Mesendoderm (in vitro differentiated cells): ENCODE measurements around the gene BPIFB1.
A peak's percentile ranks its signal among the peaks of the same experiment; 100 is the strongest.

Source experiments
- DNase-seq: peaks from one replicate; pipeline ENCODE4 v3.0.0; 2013
- H2AK5ac ChIP-seq: 2 replicates; pipeline ENCODE4 v1.6.1; 2013; ENCODE audit warnings: low read length, inconsistent platforms
- H2BK120ac ChIP-seq: 2 replicates; pipeline ENCODE4 v1.6.1; 2013; ENCODE audit warnings: low read depth, mild to moderate bottlenecking, low read length, moderate library complexity, mixed read lengths
- H2BK15ac ChIP-seq: replicated peaks from 2 replicates; pipeline ENCODE4 v1.6.1; 2013; ENCODE audit warnings: low read depth, mild to moderate bottlenecking, moderate library complexity
- H2BK5ac ChIP-seq: 2 replicates; pipeline ENCODE4 v1.6.1; 2013; ENCODE audit warnings: low read length, inconsistent platforms
- H3K18ac ChIP-seq: 2 replicates; pipeline ENCODE4 v1.6.1; 2013; ENCODE audit warnings: mild to moderate bottlenecking, low read length, mixed read lengths
- H3K23ac ChIP-seq: one replicate; pipeline ENCODE4 v1.6.1; 2013; ENCODE audit warnings: low read length
- H3K27ac ChIP-seq: 2 replicates; pipeline ENCODE4 v1.5.1; 2013; ENCODE audit warnings: low read depth, mild to moderate bottlenecking, inconsistent platforms, low read length, moderate library complexity
- H3K27me3 ChIP-seq: 2 replicates; pipeline ENCODE4 v1.6.1; 2013; ENCODE audit warnings: low read length, control low read depth, mild to moderate bottlenecking, inconsistent platforms; ENCODE audit not compliant: insufficient read depth, poor library complexity
- H3K36me3 ChIP-seq: 2 replicates; pipeline ENCODE4 v1.6.1; 2013; ENCODE audit warnings: low read length, inconsistent platforms; ENCODE audit not compliant: control insufficient read depth, insufficient read depth
- H3K4ac ChIP-seq: one replicate; pipeline ENCODE4 v1.6.1; 2013; ENCODE audit warnings: low read depth, mild to moderate bottlenecking, low read length, moderate library complexity
- H3K4me1 ChIP-seq: 2 replicates; pipeline ENCODE4 v1.6.1; 2013; ENCODE audit warnings: low read depth, low read length, inconsistent platforms; ENCODE audit not compliant: control insufficient read depth
- H3K4me2 ChIP-seq: 2 replicates; pipeline ENCODE4 v1.6.1; 2013; ENCODE audit warnings: low read length
- H3K4me3 ChIP-seq: 2 replicates; pipeline ENCODE4 v1.5.1; 2013; ENCODE audit warnings: mild to moderate bottlenecking, low read length
- H3K56ac ChIP-seq: one replicate; pipeline ENCODE4 v1.6.1; 2013; ENCODE audit warnings: low read length
- H3K79me1 ChIP-seq: 2 replicates; pipeline ENCODE4 v1.6.1; 2013; ENCODE audit warnings: low read length, inconsistent platforms
- H3K79me2 ChIP-seq: 2 replicates; pipeline ENCODE4 v1.6.1; 2013; ENCODE audit warnings: mild to moderate bottlenecking, low read length; ENCODE audit not compliant: control insufficient read depth, insufficient read depth
- H3K9ac ChIP-seq: 2 replicates; pipeline ENCODE4 v1.6.1; 2013; ENCODE audit warnings: low read length, inconsistent platforms
- H4K5ac ChIP-seq: one replicate; pipeline ENCODE4 v1.6.1; 2013; ENCODE audit warnings: low read length
- H4K8ac ChIP-seq: one replicate; pipeline ENCODE4 v1.6.1; 2013; ENCODE audit warnings: low read depth, mild to moderate bottlenecking, control low read depth, low read length, moderate library complexity
- WGBS: extraction: QIAGEN DNeasy Blood & Tissue Kit; methylation state at CpG from one replicate; pipeline ENCODE4 v1.1.7; 2013; ENCODE audit warnings: low lambda C conversion rate, missing lambda C conversion rate; ENCODE audit not compliant: insufficient coverage; ENCODE audit errors: extremely low coverage; 5-methylcytosine and 5-hydroxymethylcytosine counted together

BPIFB1 gene

DNA sequence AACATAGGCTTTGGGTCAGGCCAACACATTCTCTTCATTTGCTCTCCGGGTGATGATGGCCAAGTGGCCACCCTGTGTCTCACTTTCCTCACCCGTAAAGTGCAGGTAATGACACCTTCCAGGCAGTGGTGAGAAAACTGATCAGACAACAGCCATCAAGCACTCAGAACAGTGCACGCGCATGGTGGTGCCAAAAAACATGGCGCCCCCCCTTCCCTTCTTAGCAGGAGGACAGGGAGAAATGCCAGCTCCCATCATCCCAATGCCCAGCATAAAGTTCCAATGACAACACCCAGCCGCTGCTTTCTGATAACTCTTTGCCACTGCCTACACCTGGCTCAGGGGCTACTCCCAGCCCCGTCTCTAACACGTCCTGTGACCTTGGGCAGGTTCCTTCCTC is 8.4 kb downstream of the BPIFB1 start:
- DNase-seq, result no peak
- Histone ChIP-seq H2AK5ac (no peak overlapping the region), H3K79me1 (no peaks in the 10 kb centered on the region), H3K9ac (no peak overlapping the region), H2BK15ac (no peak overlapping the region), H3K4me3 (no peak overlapping the region), H2BK120ac (no peak overlapping the region), H3K4me1 (no peaks in the 10 kb centered on the region), H3K27ac (no peak overlapping the region), H3K79me2 (no peaks in the 10 kb centered on the region), H3K36me3 (no peaks in the 10 kb centered on the region), H3K4ac (no peak overlapping the region), H4K5ac (no peak overlapping the region), H4K8ac (no peak overlapping the region), H3K56ac (no peak overlapping the region), H3K27me3 (no peaks in the 10 kb centered on the region), H3K4me2 (no peak overlapping the region), H3K18ac (no peak overlapping the region), H2BK5ac (no peak overlapping the region), H3K23ac (no peak overlapping the region)
- no CpG with 5 or more reads among the region's 8 CpGs for WGBS

GRCh38 chr20:33291830-33292355 is 8.9 kb downstream of the BPIFB1 start:
- no peak overlapping the region for H3K18ac ChIP-seq
- no peak overlapping the region for H3K27ac ChIP-seq
- H2BK15ac ChIP-seq, result no peak overlapping the region
- H2AK5ac ChIP-seq, result no peak overlapping the region
- H3K56ac ChIP-seq, result no peak overlapping the region
- no peak overlapping the region for H3K4me3 ChIP-seq
- H3K79me1 ChIP-seq, result no peaks in the 10 kb centered on the region
- no peak overlapping the region for H3K4ac ChIP-seq
- no peak overlapping the region for H3K4me2 ChIP-seq
- H3K23ac ChIP-seq, result no peak overlapping the region
- H2BK5ac ChIP-seq, result no peak overlapping the region
- no peaks in the 10 kb centered on the region for H3K27me3 ChIP-seq
- H2BK120ac ChIP-seq, result no peak overlapping the region
- H3K79me2 ChIP-seq, result no peaks in the 10 kb centered on the region
- peak; percentile 78 for DNase-seq
- H4K5ac ChIP-seq, result no peak overlapping the region
- H4K8ac ChIP-seq, result no peak overlapping the region
- no peaks in the 10 kb centered on the region for H3K36me3 ChIP-seq
- H3K9ac ChIP-seq, result no peak overlapping the region
- WGBS, result no CpG with 5 or more reads among the region's 7 CpGs
- no peaks in the 10 kb centered on the region for H3K4me1 ChIP-seq

- H3K4me2 ChIP-seq, result no peak overlapping the region
- H3K27me3 ChIP-seq, result no peaks in the 10 kb centered on the region
- no peak overlapping the region for H3K56ac ChIP-seq
- no peak overlapping the region for H2BK15ac ChIP-seq
- no peak for DNase-seq
- H3K27ac ChIP-seq, result no peak overlapping the region
- no peaks in the 10 kb centered on the region for H3K79me2 ChIP-seq
- no peak overlapping the region for H3K18ac ChIP-seq
- no peaks in the 10 kb centered on the region for H3K79me1 ChIP-seq
- WGBS, result no CpG with 5 or more reads among the region's 3 CpGs
- H2BK5ac ChIP-seq, result no peak overlapping the region
- H3K9ac ChIP-seq, result no peak overlapping the region
- no peaks in the 10 kb centered on the region for H3K36me3 ChIP-seq
- H2AK5ac ChIP-seq, result no peak overlapping the region
- no peak overlapping the region for H4K8ac ChIP-seq
- no peak overlapping the region for H2BK120ac ChIP-seq
- H3K4me3 ChIP-seq, result no peak overlapping the region
- no peak overlapping the region for H3K23ac ChIP-seq
- no peaks in the 10 kb centered on the region for H3K4me1 ChIP-seq
- no peak overlapping the region for H4K5ac ChIP-seq
- no peak overlapping the region for H3K4ac ChIP-seq
These were observed 13.2 kb downstream of the BPIFB1 start for GRCh38 chr20:33296206-33296605.

- WGBS, result no CpG with 5 or more reads among the region's 11 CpGs
- H2BK120ac ChIP-seq, result no peak overlapping the region
- H2BK5ac ChIP-seq, result no peak overlapping the region
- H3K56ac ChIP-seq, result no peak overlapping the region
- H3K27me3 ChIP-seq, result no peaks in the 10 kb centered on the region
- H3K79me2 ChIP-seq, result no peaks in the 10 kb centered on the region
- H3K9ac ChIP-seq, result no peak overlapping the region
- H3K36me3 ChIP-seq, result no peaks in the 10 kb centered on the region
- H3K4me2 ChIP-seq, result no peak overlapping the region
- no peak overlapping the region for H3K4ac ChIP-seq
- no peak overlapping the region for H3K27ac ChIP-seq
- H3K79me1 ChIP-seq, result no peaks in the 10 kb centered on the region
- H3K23ac ChIP-seq, result no peak overlapping the region
- no peak overlapping the region for H2AK5ac ChIP-seq
- H3K4me3 ChIP-seq, result no peak overlapping the region
- peak; percentile 25 for DNase-seq
- no peaks in the 10 kb centered on the region for H3K4me1 ChIP-seq
- no peak overlapping the region for H2BK15ac ChIP-seq
- H3K18ac ChIP-seq, result no peak overlapping the region
- H4K8ac ChIP-seq, result no peak overlapping the region
- H4K5ac ChIP-seq, result no peak overlapping the region
These were observed 15.4 kb downstream of the BPIFB1 start for GRCh38 chr20:33298391-33298790.

DNA sequence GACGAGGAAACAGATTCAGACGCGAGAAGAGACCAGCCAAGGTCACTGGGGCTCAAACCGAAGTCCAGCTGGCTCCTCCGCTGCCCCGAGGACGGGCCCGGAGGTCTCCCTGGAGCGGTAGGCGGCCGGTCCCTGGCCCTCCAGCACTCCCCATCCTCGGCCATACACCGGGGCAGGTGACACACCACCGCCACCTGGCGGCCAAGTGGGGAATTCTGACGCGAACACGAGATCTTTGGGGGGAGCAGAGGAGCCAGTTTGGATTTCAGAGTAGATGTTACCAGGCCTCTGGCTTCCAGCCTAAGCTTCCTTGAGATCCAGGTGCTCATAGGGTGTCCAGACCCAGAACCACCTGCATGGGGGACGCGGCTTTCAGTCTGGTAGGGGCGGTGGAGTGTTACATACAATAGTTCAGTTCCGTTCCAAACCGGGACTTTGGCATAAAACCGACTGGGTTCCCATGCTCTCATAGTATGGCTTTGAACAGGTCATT is 16.1 kb downstream of the BPIFB1 start:
- Histone ChIP-seq H3K18ac (no peak overlapping the region), H3K27ac (no peak overlapping the region), H3K4ac (no peak overlapping the region), H3K27me3 (no peaks in the 10 kb centered on the region), H2AK5ac (no peak overlapping the region), H3K79me1 (no peaks in the 10 kb centered on the region), H3K36me3 (no peaks in the 10 kb centered on the region), H3K4me1 (no peaks in the 10 kb centered on the region), H4K5ac (no peak overlapping the region), H4K8ac (no peak overlapping the region), H3K23ac (no peak overlapping the region), H3K79me2 (no peaks in the 10 kb centered on the region), H3K4me3 (no peak overlapping the region), H3K9ac (no peak overlapping the region), H3K4me2 (no peak overlapping the region), H2BK120ac (no peak overlapping the region), H2BK15ac (no peak overlapping the region), H2BK5ac (no peak overlapping the region), H3K56ac (peak overlapping the region; percentile 71)
- peak; percentile 80 for DNase-seq
- no CpG with 5 or more reads among the region's 24 CpGs for WGBS
